ENCODE results near the gene GLG1.

DNA sequence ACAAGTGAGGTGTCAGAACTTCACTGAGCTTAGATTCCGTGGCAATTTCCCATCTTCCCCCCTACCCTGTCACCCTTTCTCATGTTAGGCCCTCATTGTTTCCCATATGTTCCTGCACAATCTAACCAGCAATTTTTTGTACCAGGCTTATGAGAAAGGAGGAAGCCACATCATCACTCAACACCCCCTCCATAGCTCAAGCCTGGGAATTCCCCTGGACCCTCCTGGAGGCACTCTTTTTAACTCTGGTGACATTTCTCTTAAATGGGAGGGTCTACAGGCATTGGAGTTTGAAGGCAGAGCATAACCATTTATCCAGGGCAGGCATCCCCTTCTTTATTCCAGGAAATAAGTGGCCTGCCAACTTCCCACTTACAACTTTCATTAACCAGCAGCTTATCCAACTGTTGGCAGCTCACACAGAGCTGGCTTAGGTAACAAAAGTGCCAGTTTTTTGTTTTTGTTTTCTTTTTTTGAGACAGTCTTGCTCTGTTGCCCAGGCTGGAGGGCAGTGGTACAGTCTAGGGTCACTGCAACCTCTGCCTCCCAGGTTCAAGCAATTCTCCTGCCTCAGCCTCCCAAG is 10.4 kb upstream of the GLG1 start:
- no peak for TF ChIP-seq POLR2AphosphoS5 (IDR thresholded peaks at IDR 0.05; ENCODE audit: low read depth, low read length)
- TF ChIP-seq TAF1 (IDR thresholded peaks at IDR 0.05; ENCODE audit: borderline replicate concordance, insufficient read depth, low read length) = no peak
- no peak for TF ChIP-seq REST (IDR thresholded peaks at IDR 0.05; ENCODE audit: insufficient read depth in 1 of 2, low read depth in 2 of 2, low read length in 2 of 2)
- no peak for TF ChIP-seq SIN3A (IDR thresholded peaks at IDR 0.05; ENCODE audit: borderline replicate concordance, insufficient read depth, low read length)
- TF ChIP-seq FOXP2 (optimal IDR thresholded peaks at IDR 0.05; ENCODE audit: borderline replicate concordance, extremely low read depth, extremely low read length, insufficient read depth) = no peak

All from PFSK-1 (cell line).